Activated CD4-positive, alpha-beta T cell treated with anti-CD3 and anti-CD28 coated beads, Interleukin-10, Interleukin-2, amounts not matched to agents 100 ng/mL and 50 ng/mL, durations not matched to agents 16 hours and 8 hours (primary cell): ENCODE measurements around the gene DLGAP5.
A peak's percentile ranks its signal among the peaks of the same experiment; 100 is the strongest.

ENCODE experiments used
- DNase-seq: peaks from one replicate; pipeline ENCODE4 v3.0.0-alpha.2; 2020

DLGAP5 gene

DNA sequence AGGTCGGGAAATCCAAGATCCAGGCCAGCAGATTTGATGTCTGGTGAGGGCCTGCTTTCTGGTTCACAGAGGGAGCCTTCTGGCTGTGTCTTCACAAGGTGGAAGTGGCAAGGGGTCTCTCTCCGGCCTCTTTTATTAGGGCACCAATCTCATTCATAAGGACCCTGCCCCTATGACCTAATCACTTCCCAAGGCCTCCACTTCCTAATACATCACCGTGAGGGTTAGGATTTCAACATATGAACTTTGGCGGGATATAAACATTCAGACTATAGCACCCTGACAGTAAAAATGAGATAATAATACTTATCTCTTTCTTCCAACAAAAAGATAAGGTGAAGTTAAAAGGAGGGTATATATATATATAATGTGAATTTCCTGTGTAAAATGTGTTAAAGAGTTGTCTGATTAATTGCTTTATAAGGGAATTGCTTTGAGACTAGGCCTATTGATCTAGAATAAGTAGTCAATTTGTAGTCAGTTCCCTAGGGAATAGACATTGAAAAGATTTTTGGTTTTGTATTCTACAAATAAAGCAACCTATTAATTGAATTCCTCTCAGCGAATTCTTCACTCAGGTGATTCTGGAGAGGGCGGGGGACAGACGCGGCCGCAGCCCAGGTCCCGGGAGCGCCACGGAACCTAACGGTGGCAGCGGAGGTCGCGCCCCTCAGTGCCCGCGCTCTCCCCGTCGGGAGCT lies 62.8 kb downstream of the DLGAP5 start:
- no peak for DNase-seq

DNA sequence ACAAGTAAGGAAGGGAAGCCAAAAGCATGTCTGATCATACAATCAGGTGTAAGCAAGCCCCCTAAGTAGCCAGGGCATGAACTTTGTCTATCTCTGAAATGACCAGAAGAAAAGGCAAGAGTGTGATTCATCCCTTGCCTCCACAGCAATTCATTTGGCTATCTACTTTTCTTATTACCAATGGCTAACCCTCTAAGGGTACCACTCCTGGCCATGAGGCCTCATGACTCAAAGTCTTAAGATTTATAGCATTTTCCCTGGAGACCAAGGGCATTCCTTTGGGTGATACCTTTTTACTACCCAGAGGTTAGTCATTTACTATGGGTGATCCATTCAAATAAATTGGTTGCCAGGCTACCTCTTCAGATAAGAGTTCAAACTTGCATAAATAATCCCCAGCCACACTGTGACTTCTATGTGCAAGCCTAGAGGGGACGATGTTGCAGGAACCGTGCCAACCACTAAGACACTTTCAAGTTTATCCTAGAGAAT lies 63.9 kb downstream of the DLGAP5 start:
- DNase-seq: no peak

DNA sequence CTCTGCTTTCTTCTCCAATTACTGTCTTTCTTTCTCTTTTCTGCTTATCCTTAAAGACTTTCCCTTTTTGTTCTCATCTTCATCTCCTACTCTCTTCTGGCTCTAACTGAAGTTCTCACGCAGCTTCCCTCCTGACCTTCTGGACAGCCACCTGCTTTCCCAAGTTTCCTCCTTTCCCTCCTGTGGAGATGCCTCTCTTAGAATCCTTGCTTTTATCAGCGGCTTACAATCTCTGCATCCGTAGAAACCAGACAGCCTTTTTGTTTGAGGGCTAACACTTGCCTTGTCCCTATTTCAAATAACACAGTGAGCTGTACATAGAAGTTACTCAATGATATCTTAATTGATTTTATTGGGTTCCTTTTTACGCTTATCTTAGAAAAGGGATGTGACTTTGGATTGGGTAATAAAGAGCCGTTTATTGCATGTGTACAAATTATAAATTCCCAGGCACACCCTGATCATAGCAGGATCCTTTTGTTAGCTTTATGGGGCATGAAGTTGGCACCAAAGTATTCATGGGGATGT lies 64.4 kb downstream of the DLGAP5 start:
- no peak for DNase-seq

DNA sequence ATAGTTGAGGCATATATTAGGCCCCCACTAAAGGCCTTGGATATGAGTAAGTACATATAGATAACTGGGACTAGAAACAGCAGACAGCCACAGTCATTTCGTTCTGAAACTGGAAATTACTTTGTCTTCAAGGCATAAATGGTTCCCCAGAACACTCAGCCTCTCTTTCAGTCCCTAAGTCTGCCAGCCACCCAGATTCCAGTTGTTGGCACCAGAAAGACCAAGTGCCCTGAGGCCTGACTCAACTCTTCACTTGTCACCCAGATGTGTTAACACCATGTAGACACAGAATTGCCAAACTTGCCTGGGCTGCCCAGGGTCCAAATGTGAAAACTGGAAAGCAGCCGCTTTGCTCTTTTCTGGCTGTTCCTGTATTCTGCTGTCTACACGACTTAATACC lies 65.4 kb downstream of the DLGAP5 start:
- DNase-seq: peak; percentile 54

DNA sequence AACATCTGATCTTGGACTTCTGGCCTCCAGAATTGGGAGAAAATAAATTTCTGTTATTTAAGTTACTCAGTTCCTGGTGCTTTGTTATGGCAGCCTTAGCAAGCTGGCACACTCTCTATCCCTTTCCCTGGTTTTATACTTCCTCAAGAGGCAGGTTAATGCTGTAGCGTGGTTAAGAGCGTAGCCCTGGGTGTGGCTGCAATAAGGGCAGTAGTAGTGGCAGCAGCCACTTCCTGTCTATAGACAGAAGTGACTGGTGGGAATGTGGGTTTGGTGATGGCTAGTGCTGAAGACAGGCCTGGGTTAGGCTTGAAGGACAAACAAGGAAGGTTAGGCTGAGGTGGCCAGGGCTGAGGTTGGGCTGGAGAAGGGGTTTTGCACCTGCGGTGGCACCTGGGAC lies 66.0 kb downstream of the DLGAP5 start:
- DNase-seq: peak; percentile 44

DNA sequence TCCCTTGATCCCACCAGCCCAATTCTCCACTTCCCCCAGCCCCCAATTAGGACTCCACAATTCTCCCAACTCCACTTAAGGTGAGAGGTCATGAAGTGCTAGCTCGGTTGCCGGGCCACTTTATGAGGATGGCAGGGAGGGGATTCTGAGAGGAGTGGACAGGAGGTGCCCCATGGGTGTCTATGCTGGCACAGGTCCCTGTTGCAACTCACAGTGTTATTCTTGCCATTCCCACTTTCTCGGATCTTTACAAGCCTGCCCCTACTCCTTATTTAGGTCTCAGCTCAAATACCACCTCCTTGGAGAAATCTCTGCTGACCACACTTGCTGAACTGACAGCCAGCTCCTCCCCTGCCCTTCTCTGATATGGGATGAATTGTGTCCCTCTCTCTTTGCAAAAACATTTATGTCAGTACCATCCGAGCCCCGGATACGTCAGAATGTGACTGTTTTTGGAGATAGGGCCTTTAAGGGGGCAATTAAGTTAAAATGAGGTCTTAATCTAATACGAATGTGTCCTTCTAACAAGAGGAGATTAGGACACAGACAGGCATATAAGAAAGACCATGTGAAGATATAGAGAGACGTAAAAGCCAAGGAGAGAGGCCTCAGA lies 66.5 kb downstream of the DLGAP5 start:
- DNase-seq: no peak

DNA sequence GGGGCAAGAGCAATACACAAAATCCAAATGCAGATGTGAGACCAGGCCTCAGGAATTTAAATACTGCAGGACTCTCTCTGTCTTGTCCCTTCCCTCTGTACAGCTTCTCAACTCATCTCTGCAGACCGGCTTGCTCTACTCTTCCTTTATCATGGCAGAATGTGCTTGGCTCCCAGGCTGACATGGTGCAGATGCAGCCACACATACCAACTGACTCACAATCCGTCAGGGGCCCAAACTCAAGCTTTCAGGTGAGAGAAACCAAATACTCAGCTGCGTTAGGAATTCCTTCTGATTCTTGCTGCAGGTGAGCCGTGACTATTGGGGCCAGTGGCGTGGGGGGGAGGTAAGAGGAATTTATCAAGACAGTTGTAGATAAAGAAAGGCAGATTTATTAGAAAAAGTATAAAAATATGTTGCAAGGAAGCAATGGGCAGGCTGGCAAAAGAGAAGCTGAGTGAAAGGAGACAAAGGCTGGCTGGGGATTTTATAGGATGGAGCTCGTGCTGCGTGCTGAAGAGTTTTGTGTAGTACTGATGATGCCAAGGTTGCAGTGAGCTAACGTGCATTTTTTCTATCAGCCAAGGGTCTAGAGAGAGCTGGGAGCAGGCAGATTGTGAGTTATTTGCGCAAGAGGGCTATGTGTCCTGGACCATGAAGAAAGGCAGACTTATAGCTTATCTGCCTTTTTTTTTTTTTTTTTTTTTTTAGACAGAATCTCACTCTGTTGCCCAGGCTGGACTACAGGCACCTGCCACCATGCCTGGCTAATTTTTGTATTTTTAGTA lies 67.3 kb downstream of the DLGAP5 start:
- DNase-seq: no peak

DNA sequence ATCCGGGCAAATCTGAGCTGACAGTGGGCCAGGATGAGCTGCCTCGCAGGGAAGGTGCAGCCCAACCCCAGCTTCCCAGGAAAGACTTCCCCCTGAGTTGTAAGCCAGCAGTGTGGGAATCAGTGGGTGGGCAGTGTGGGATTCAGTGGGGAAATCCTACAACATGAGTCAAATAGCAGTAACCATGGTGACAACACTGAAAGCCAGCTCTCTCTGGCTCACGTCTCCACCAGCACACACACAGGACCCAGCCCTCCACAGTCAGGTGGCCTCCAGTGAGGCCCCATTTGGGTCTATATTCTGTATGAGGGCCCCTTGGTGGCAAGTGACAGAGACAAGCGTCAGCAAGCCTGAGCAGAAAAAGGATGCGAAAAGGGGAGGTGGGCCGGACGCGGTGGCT lies 68.3 kb downstream of the DLGAP5 start:
- DNase-seq: no peak

DNA sequence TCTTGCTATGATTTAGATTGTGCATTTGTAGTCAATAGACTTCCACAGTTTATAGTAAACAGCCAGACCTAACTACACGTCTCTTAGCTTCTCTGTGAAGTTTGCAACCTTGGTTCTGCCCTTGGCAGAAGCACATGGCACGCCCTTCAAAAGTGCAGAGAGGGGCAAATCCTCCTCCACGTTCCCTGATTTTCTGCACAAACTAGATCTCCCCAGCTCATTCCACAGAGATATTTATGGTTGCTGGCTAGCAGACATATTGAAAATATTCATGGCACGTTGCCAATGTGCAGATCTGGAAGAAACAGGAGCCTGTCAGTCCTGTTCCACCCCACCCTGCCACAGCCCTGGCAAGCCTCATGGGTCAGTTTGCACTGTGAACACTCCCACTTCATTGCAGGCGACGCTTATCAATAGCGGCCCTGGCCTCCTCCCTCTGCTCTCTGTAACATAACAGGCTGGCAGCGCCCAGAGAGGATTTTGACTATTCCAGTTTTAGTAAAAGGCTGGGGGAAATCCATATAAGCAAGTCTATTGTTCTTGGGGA lies 68.9 kb downstream of the DLGAP5 start:
- no peak for DNase-seq

DNA sequence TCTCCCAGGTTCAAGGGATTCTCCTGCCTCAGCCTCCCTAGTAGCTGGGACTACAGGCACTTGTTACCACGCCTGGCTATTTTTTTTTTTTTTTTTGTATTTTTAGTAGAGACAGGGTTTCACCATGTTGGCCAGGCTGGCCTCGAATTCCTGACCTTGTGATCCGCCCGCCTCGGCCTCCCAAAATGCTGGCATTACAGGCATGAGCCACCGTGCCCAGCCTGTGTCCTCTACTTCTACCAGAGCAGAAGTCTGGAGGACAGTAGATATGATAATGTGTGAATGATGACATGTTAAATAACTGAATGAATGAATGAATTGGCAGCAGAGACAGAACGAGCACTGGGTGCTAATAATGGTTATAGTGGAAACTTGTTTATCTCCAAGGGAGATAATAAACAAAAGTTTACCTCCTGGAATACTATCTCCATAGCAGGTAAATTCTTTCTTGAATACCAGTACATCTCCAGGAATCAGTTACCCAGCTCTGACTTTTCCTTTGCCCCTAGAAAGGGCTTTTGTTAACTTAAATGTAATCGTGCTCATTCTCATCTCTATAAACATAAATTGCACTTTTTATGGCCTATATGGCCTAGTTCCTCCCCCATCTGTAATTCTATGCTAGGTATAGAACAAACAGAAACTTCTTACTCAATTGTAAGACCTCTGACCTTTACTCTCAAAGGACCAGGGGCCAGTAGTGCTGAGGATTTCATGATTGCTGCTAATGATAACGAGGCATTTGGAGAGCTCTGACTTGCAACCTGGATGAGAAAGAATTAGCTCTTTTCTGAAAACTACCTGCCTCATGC lies 69.6 kb downstream of the DLGAP5 start:
- DNase-seq: no peak

DNA sequence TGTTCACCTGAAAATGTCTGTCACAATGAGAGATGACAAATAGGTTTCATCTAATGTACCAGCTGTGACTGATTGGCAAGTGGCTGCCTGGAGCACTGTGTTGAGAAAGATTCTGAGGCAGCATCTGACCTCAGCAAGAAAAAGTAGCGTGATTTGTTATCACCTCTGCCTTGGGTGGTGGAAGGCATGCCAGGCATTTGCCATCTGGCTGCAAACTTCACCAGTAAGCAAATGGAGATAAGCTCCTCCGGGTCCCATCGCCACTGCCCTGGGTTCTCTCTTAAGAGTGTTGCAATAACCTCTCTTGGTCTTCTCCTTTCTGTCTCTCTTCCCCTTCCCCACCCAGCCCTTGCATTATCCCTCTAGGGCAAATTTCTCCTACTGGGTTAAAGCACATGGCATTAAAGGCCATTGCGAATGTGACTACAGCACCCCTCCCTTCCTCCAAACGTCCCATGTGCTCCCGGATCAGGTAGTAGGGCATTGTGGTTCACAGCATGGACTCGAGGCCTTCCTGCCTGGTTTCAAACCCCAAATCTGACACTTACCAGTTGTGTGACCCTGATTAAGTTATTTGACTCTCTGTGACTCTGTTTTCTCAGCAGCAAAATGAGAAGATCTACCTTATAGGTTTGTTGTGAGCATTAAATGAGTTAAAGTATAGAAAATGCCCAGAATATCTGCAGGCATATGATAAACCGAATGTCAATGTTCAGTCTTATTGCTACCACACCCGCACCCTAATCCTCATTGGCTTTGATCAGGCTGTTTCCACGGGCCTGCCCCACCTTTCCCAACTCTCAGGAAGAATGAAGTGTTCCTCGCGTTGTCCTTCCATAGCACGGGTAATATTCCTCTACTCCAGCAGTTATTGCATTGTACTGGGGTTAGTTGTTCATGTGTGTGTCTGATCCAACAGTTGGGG lies 70.6 kb downstream of the DLGAP5 start:
- DNase-seq: no peak

DNA sequence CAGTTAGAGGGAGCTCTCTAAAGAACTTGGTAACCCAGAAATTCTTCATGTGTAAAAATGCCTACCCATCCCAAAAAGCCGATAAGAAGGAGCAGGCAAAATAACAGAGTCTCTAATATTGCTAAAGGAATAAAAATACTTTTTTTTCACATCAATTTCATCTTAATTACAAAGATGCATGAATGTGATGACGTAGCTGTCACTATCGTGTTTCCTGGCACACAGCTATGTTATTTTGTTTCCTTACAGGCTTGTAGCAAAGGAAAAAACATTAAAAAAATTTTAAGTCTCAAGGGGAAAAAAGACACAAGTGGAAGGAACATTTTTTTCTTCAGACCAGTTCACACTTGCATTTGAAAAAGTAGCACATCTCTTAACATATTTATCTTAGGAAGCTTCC lies 72.6 kb downstream of the DLGAP5 start:
- DNase-seq: no peak

DNA sequence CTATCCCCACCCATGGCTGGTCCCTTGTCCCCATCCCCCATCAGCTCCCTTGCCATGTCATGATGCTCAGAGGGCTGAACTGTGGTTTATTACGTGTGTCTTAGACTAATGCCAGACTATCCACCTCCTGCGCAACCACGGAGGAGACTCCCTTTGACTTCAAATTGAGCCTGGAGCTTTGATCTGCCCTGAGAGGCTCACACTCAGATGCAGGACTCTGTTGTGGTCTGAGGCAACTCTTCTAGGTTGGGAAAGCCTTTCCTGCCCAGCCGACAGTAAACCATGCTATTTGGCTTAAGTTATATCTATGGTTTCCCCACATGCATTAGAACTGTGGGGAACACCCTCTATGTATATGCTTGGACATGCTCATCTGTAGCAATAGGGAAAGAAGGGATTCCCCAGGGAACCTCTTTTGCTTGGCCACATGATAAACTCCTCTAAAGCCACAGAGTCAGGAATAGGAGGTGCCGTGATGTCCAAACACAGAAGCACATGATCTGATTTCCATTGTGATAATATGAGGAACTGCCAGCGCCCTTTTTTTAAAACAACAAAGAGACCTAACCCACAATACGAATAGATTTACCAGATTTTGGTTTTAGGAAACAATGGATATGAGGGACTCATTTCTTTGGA lies 73.5 kb downstream of the DLGAP5 start:
- no peak for DNase-seq

DNA sequence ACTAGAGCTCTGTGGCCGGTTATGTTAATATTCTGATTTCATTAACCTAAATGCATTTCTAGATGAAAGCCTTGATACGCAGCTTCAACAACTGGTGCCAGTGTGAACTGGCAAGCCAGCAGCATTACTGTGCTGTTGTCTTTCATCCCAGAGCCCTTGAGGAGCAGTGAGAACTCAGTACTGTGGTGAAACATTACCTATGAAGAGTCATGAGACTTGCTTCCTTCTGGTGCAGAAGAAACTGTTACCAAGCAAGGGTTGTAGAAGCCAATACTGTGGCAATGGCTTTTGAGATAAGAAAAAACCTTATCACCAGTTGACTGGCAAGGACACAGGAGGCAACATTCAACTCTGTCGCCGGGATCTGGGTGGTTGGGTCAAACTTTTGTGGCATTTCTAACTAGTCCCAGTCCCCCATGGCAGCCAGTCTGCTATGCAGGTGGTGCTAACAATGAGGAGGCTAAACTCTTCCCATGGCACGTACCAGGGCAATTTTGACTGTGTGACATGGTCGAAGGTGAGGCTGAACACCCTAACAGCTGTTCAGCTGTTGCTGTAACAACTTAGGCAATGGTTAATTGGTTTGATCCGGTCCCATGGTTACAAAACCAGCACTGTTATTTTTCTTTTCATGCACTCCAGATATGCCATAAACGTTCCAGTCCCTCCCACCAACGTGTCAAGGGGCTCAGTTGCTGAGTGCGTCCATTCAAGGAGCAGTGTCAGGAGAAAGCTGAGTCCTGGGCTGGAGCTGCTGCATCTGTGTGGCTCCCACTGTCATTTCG lies 74.9 kb downstream of the DLGAP5 start:
- no peak for DNase-seq

DNA sequence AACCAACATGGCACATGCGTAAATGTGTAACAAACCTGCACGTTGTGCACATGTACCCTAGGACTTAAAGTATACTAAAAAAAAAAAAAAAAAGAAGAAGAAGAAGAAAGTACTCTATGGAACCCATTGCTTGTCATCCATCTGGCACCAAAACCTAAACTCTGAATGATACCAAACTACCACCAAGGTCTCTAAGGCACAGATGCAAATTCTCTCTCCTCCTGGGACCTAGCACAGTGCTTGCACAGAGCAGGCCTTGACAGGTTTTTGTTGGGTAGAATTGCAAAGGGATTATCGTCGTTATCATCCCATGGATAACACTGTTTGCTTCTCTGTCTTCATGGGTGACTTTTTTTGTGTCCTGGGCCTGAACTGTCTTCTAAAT lies 75.5 kb downstream of the DLGAP5 start:
- no peak for DNase-seq

DNA sequence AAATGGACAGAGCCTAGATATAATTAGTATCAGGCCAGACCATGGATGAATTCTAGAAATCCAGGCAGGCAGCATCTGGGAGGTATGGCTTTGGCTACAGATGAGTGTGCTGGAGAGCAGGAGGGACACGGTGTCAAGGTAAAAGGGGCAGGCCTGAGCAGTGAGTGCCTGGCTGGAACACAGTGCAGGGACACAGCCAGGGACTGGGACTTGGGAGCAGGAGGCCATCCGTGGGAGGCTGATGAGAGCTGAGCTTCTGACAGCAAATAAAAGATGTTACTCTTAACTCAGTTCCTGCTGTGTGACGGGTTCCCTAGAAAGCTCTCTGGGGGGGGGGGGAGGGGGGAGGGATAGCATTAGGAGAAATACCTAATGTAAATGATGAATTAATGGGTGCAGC lies 75.9 kb downstream of the DLGAP5 start:
- no peak for DNase-seq

DNA sequence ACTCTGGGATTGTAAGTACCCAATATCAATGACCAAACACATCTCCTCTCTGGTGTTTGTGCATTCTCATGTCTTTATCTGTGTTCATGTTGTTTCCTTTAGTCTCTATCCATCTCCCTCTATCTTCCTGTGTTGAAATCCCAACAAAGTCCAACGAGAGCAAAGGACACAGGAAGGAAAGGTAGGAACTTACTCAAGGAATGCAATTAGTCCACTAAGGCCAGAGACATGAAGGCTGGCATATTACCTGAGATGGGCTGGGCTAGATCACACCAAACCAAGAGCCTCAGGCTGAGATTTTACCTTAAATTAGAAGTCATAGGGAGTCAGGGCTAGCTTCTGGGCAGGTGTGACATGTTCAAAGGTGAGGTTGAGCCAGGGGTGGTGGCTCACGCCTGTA lies 76.7 kb downstream of the DLGAP5 start:
- DNase-seq: no peak

DNA sequence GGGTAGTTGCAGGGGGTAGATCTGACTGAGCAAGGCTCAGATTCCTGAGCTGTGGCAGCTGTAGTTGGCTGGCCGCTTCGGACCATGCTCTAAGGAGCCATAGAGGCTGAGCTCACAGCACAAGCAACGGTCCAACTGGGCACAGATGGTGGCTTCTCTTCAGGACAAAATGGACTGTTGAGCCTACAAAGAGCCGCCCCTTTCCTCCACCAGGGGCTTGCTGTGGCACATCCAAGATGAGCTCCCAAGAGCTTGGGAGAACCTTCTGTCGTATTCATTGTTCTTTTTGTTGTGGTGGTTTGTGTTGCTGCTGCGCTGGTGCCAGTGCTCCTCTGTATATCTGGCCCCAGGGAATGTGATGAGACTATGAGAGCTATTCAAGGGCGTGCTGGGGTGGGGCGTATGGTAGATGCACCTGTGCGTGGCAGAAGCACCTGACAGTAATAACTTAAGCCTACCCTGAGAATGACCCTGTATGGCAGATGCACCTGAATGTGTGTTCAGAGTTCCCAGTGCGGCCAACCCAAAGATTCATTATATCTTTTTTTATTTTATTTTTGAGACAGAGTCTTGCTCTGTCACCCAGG lies 80.2 kb downstream of the DLGAP5 start:
- DNase-seq: no peak

DNA sequence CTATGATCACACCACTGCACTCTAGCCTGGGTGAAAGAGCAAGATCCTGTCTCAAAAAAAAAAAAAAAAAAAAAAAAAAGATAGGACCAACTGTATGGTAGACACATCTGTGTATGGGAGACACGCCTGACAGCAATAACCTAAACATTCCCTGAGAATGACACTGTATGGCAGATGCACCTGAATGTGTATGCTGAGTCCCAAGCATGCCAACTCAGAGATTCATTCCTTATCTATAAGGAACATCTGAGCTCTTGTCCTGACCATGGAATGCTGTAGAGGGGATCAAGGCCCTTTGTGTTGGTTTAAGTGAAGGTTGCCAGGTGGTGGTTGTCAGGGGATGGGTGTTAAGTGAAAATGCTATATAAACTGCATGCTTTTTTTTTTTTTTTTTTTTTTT lies 81.5 kb downstream of the DLGAP5 start:
- DNase-seq: no peak
